Heart left ventricle (tissue), 13 donors: ENCODE measurements around the gene CHAD.

Experiments
- POLR2A ChIP-seq, 2 donors: fragments of 450-650 bp; IDR thresholded peaks; one replicate each; pipeline ENCODE4 v1.6.1; 2017; ENCODE audit warnings: antibody characterized with exemption in 2 of 2, mild to moderate bottlenecking in 2 of 2, moderate library complexity in 2 of 2
- TF ChIP-seq, protein P1 (sequence below), 12 donors: fragments of 200-600 bp; sonication (generic) in 4 of 12; IDR thresholded peaks; one replicate each; pipeline versions ENCODE4 v1.5.0 to v1.8.0; 2018 to 2022; ENCODE audit warnings: antibody characterized with exemption in 12 of 12, mild to moderate bottlenecking in 5 of 12
- donor health status: ischemic (EF 13 %, LVEDD 7.1; RV severe dilation, severe dysfunction).
- donor health status: DM: no; HTN: yes; CAD: no.
- donor health status: DM: no; HTN: no; CAD: no.
- donor health status: ischemic (EF 25% LVEDD 6.9; RV normal size, moderate dysfunction).
- donor health status: ischemic (EF 25% LVEDD 5.7; RV mildly dilated, moderate dysfunction).
- donor health status: ischemic (EF 35%, LVEDD 5.7; RV mildly dilated, moderate dysfunction).
- donor health status: nonischemic (EF 11% LVEDD 7.7; RV severe dilation, severe dysfunction).
- donor health status: DM: yes; HTN: yes; CAD: no.
- donor health status: PGD.
- donor health status: ischemic (EF 29% LVEDD 5.4; RV normal size, mild dysfunction).
- donor health status: nonischemic (EF 23%, LVEDD 6.1; RV moderate dilation, normal function).

DNA sequence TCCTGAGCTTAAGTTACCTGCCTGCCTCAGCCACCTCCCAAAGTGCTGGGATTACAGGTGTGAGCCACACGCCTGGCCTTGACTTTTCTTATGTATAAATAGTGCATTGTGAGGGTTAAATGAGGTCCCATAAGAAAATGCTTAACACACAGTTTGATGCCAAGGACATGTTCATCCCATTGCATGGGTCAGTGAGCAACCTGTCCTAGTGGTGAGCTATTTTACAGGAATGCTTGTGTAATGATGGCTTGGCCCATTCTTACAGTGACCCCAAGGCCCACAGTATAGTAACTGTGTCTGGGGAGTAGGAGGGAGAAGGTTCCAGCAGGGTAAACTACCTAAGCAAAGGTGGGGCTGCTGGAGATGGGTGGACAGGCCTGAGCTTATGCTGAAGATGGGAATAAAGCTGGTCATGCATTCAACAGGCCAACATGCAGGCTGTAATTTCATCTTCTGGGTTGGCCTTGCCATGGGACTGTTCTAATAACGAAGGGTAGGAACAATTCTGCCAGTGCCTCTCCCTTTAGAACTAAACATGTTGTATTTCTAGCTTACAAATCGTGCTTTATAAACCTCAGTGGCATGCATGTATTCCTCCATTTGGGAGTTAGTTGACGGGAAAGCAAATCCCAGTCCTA lies 36.4 kb downstream of the CHAD start:
- TF ChIP-seq, protein P1, sequence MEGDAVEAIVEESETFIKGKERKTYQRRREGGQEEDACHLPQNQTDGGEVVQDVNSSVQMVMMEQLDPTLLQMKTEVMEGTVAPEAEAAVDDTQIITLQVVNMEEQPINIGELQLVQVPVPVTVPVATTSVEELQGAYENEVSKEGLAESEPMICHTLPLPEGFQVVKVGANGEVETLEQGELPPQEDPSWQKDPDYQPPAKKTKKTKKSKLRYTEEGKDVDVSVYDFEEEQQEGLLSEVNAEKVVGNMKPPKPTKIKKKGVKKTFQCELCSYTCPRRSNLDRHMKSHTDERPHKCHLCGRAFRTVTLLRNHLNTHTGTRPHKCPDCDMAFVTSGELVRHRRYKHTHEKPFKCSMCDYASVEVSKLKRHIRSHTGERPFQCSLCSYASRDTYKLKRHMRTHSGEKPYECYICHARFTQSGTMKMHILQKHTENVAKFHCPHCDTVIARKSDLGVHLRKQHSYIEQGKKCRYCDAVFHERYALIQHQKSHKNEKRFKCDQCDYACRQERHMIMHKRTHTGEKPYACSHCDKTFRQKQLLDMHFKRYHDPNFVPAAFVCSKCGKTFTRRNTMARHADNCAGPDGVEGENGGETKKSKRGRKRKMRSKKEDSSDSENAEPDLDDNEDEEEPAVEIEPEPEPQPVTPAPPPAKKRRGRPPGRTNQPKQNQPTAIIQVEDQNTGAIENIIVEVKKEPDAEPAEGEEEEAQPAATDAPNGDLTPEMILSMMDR (IDR thresholded peaks at IDR 0.05), result no peak
- no peak for TF ChIP-seq POLR2A (IDR thresholded peaks at IDR 0.05)
